ENCODE measurements around the gene FBXW12. TPM values are rescaled to one million over a fixed set of nuclear protein-coding genes. Genes with fewer than 3 reads are reported as not detected.

Gene FBXW12
- total RNA-seq, 1 experiment from 2014 or later = 0.74 TPM

DNA sequence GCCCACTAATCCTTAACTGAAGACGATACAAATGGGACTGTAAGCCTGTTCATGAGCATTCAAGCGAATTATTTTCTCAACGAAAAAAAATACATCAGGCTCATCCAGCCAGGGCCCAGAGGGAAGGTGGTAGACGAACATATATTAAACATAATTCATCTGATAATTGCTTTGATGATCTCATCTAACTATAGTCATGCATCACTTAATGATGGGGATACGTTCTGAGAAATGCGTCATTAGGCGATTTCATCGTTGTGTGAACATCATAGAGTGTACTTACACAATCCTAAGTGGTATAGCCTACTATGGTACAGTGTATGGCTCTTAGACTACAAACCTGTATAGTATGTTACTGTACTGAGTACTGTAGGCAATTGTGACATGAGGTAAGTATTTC lies 28.6 kb upstream of the FBXW12 start:
- H3K14ac ChIP-seq (ENCODE audit: insufficient read depth, low read length) = no peak overlapping the region
- Mint-ChIP-seq H3K4me3 (no peak overlapping the region), H3K36me3 (ENCODE audit: insufficient read depth in 1 of 3, low read depth in 3 of 3) (no peaks in the 10 kb centered on the region), H3K9me3 (no peaks in the 10 kb centered on the region), H3K4me1 (no peaks in the 10 kb centered on the region), H3K27ac (no peak overlapping the region), H3K27me3 (ENCODE audit: low read depth) (peaks cover 21% of the 10 kb centered on the region)
- no peak overlapping the region for H2BK5ac ChIP-seq (ENCODE audit: insufficient read length, low read length)
- no peak overlapping the region for H3T11ph ChIP-seq (ENCODE audit: low read length)
- H3K4me2 ChIP-seq (ENCODE audit: insufficient read depth, insufficient read length, low read length) = no peak overlapping the region
- H3K27ac ChIP-seq (ENCODE audit: insufficient read length, low read depth, low read length) = no peak overlapping the region
- no peak overlapping the region for H2BK15ac ChIP-seq (ENCODE audit: low read depth, low read length)
- H3K4ac ChIP-seq (ENCODE audit: low read depth, low read length) = no peak overlapping the region
- no peak overlapping the region for H3K9ac ChIP-seq (ENCODE audit: extremely low read depth, insufficient read length, low read length)
- no peak overlapping the region for H4K8ac ChIP-seq (replicated peaks; ENCODE audit: insufficient read length, low read depth, low read length)
- no peak overlapping the region for H2BK120ac ChIP-seq (ENCODE audit: low read depth, low read length, poor library complexity, severe bottlenecking)
- H3K9me3 ChIP-seq (ENCODE audit: control insufficient read depth, low read depth, low read length) = no peaks in the 10 kb centered on the region
- H3K23ac ChIP-seq (ENCODE audit: insufficient read length, low read depth, low read length) = no peak overlapping the region
- no peak overlapping the region for H4K91ac ChIP-seq (ENCODE audit: insufficient read length, low read depth, low read length)
- H3K27me3 ChIP-seq (ENCODE audit: insufficient read depth, low read length) = no peaks in the 10 kb centered on the region
- H2AK5ac ChIP-seq (ENCODE audit: insufficient read length, low read length) = no peak overlapping the region
- DNase-seq = no peak
- no peak overlapping the region for H4K5ac ChIP-seq (ENCODE audit: insufficient read length, low read depth, low read length)
- no peak overlapping the region for H3K56ac ChIP-seq (ENCODE audit: insufficient read length, low read depth, low read length)
- H2BK20ac ChIP-seq (ENCODE audit: low read depth, low read length, poor library complexity, severe bottlenecking) = no peak overlapping the region
- H3K79me2 ChIP-seq (ENCODE audit: insufficient read depth, low read length) = no peaks in the 10 kb centered on the region
- TF ChIP-seq, protein P1, sequence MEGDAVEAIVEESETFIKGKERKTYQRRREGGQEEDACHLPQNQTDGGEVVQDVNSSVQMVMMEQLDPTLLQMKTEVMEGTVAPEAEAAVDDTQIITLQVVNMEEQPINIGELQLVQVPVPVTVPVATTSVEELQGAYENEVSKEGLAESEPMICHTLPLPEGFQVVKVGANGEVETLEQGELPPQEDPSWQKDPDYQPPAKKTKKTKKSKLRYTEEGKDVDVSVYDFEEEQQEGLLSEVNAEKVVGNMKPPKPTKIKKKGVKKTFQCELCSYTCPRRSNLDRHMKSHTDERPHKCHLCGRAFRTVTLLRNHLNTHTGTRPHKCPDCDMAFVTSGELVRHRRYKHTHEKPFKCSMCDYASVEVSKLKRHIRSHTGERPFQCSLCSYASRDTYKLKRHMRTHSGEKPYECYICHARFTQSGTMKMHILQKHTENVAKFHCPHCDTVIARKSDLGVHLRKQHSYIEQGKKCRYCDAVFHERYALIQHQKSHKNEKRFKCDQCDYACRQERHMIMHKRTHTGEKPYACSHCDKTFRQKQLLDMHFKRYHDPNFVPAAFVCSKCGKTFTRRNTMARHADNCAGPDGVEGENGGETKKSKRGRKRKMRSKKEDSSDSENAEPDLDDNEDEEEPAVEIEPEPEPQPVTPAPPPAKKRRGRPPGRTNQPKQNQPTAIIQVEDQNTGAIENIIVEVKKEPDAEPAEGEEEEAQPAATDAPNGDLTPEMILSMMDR (conservative IDR thresholded peaks at IDR 0.05) = no peak
- no peak overlapping the region for H3K18ac ChIP-seq (ENCODE audit: insufficient read length, low read depth, low read length)
- H3K79me1 ChIP-seq (ENCODE audit: insufficient read depth, low read depth, low read length, poor library complexity, severe bottlenecking) = no peaks in the 10 kb centered on the region
- no peak overlapping the region for H2BK12ac ChIP-seq (ENCODE audit: insufficient read length, low read depth, low read length)
- H3K4me1 ChIP-seq (ENCODE audit: insufficient read depth, low read length) = no peaks in the 10 kb centered on the region
- H4K20me1 ChIP-seq (ENCODE audit: control insufficient read depth, insufficient read depth, insufficient read length) = no peaks in the 10 kb centered on the region
- H3K23me2 ChIP-seq (ENCODE audit: insufficient read length, low read depth, low read length, poor library complexity, severe bottlenecking) = no peaks in the 10 kb centered on the region
- H2AFZ ChIP-seq (ENCODE audit: low read length) = no peak overlapping the region
- no CpG with 5 or more reads among the region's 8 CpGs for WGBS (ENCODE audit: extremely low coverage, insufficient read length, low lambda C conversion rate)
